ENCODE results near the gene IKZF2.

- TF ChIP-seq EZH2 (IDR thresholded peaks at IDR 0.05) (no peak), POLR2AphosphoS5 (IDR thresholded peaks at IDR 0.05; ENCODE audit: borderline replicate concordance, low read depth, low read length) (no peak), FOXP2 (optimal IDR thresholded peaks at IDR 0.05; ENCODE audit: control extremely low read depth, extremely low read length, insufficient read depth) (no peak)
Observed at GRCh38 chr2:213069531-213069930, 81.9 kb downstream of the IKZF2 start.
